ENCODE data around the gene TAF11L11.
"Not testable (repeated sequence)": the region's sequence is repeated elsewhere in the genome, so short reads cannot be mapped to it uniquely, and the experiment has no call there.

TAF11L11 gene

DNA sequence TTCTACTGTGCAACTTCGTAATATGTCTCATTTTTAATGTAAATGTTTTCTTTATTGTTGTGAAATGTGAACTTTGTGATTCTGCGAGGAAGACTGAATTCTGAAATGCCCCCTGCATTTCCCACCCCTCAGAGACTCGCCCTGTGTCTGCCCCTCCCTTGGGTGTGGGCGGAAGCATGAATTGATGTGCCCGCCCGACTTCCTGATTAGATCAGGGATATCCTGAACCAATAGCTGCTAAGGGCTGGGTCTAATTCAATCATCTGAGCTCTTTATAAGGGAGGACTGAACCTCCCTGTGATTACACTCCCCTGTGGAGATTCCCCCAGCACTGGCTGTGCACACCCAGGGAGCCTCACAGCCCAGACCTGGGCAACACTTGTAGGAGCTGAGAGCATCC is at the start of gene TAF11L11:
Gene TAF11L11 (plus strand): TSS at position 304 of the 400 bp plus-strand sequence.
- not testable (repeated sequence) for DNase-seq

DNA sequence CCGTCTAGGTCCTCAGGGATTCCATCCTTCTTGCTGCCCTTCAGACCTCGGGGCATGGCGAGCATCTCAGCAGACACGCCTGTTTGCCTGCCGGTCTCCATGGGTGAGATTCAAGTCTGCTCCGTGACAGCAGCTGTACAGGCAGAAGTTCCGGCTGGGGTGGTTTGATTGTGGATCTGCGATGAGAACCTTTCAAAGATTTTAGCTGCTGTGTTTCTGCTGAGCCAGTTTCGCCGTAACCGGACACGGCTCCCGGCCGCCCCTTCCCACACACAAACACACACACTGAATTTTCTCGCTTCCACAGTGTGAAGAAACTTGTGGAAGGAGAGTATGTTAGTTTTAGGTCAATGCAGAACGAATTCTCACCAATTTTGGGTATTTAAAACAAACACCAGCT is 18.3 kb upstream of the TAF11L11 start, which contains the start of gene TAF11L7:
Gene TAF11L7 (minus strand): TSS at position 101 of the 400 bp plus-strand sequence.
- DNase-seq = not testable (repeated sequence)

DNA sequence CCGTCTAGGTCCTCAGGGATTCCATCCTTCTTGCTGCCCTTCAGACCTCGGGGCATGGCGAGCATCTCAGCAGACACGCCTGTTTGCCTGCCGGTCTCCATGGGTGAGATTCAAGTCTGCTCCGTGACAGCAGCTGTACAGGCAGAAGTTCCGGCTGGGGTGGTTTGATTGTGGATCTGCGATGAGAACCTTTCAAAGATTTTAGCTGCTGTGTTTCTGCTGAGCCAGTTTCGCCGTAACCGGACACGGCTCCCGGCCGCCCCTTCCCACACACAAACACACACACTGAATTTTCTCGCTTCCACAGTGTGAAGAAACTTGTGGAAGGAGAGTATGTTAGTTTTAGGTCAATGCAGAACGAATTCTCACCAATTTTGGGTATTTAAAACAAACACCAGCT is 13.1 kb upstream of the TAF11L11 start, which contains the start of gene TAF11L8:
Gene TAF11L8 (minus strand): TSS at position 101 of the 400 bp plus-strand sequence.
- DNase-seq = not testable (repeated sequence)

DNA sequence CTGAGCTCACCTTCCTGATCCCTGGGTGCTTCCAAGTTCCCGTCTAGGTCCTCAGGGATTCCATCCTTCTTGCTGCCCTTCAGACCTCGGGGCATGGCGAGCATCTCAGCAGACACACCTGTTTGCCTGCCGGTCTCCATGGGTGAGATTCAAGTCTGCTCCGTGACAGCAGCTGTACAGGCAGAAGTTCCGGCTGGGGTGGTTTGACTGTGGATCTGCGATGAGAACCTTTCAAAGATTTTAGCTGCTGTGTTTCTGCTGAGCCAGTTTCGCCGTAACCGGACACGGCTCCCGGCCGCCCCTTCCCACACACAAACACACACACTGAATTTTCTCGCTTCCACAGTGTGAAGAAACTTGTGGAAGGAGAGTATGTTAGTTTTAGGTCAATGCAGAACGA is 9.7 kb upstream of the TAF11L11 start, which contains the start of gene TAF11L9:
Gene TAF11L9 (minus strand): TSS at position 140 of the 400 bp plus-strand sequence.
- not testable (repeated sequence) for DNase-seq

DNA sequence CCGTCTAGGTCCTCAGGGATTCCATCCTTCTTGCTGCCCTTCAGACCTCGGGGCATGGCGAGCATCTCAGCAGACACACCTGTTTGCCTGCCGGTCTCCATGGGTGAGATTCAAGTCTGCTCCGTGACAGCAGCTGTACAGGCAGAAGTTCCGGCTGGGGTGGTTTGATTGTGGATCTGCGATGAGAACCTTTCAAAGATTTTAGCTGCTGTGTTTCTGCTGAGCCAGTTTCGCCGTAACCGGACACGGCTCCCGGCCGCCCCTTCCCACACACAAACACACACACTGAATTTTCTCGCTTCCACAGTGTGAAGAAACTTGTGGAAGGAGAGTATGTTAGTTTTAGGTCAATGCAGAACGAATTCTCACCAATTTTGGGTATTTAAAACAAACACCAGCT is 6.3 kb upstream of the TAF11L11 start, which contains the start of gene TAF11L10:
Gene TAF11L10 (minus strand): TSS at position 101 of the 400 bp plus-strand sequence.
- DNase-seq = not testable (repeated sequence)

DNA sequence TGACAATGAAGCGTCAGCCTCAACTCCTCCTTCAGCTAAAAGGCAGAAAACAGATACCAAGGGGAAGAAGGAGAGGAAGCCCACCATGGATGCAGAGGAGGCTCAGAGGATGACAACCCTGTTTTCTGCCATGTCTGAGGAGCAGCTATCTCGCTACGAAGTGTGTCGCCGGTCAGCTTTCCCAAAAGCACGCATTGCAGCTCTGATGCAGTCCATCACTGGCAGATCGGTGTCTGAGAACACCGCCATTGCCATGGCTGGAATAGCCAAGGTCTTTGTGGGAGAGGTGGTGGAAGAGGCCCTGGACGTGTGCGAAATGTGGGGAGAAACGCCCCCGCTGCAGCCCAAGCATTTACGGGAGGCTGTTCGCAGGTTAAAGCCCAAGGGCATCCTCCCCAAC is 968 bp downstream of the TAF11L11 start:
- DNase-seq = no peak

DNA sequence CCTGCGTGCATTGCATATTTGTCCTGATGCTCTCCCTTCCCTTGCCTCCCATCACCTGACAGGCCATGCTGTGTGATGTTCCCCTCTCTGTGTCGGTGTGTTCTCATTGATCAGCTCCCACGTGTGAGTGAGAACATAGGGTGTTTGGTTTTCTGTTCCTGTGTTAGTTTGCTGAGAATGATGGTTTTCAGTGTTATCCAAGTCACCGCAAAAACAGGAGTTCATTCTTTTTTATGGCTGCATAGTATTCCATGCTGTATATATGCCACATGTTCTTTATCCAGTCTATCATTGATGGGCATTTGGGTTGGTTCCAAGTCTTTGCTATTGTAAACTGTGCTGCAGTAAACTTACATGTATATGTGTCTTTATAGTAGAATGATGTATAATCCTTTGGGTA is 3.5 kb downstream of the TAF11L11 start:
- DNase-seq = not testable (repeated sequence)

DNA sequence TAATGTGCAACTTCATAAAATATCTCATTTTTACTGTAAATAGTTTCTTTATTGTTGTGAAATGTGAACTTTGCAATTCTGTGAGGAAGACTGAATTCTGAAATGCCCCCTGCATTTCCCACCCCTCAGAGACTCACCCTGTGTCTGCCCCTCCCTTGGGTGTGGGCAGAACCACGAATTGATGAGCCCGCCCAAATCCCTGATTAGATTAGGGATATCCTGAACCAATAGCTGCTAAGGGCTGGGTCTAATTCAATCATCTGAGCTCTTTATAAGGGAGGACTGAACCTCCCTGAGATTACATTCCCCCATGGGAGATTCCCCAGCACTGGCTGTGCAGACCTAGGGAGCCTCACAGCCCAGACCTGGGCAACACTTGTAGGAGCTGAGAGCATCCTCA is 6.1 kb downstream of the TAF11L11 start, which contains the start of gene TAF11L12:
Gene TAF11L12 (plus strand): TSS at position 301 of the 400 bp plus-strand sequence.
- DNase-seq = not testable (repeated sequence)

DNA sequence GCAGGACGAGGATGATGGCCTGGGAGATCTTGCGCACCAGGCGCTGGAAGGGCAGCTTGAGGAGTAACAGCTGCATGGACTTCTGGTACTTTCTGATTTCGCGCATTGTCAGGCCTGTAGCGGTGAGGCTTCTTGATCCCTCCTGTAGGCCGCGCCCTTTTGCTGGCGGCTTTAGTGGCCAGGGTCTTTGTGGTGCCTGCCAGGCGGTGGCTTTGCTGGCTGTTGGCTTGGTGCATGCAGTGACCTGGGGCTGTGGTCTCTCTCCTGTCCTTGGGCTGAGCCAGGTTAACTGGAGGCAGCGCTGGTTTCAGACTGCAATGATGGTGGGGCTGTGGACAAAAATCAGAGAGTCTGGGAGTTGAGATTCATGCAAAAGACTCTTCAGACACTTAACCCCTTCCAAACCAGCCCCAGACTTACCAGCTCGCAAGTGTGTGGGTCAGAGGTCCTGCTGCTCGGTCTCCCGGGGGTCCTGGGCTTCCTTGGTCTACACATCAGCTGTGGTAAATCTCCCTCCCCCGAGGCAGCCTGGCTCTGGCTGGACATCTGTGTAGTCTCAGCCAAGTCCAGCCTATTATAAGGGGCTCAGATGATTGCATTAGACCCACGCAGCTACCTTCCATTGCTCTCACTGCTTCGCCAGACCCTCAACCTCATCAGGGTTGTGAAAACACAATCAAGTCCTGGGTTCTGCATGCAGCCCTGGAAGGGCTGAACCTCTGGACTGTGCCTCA is 11.1 kb downstream of the TAF11L11 start:
- DNase-seq = no peak

DNA sequence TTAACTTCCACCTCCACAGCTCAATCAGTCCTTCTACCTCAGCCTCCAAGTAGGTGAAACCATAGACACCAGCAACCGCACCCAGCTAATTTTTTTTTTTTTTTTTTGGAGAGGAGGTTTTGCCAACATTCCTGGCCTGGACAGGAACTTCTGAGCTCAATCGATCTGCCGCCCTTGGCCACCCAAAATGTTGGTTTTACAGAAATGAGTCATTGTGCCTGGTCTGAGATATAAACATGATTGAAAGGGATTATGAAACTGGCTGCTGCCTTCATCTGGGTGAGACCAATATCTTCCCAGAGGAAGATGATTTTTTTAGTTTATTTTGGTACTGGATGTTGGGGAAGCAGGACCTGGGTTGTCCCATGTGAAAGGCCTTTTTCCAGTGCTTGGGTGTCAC is 15.4 kb downstream of the TAF11L11 start:
- no peak for DNase-seq

DNA sequence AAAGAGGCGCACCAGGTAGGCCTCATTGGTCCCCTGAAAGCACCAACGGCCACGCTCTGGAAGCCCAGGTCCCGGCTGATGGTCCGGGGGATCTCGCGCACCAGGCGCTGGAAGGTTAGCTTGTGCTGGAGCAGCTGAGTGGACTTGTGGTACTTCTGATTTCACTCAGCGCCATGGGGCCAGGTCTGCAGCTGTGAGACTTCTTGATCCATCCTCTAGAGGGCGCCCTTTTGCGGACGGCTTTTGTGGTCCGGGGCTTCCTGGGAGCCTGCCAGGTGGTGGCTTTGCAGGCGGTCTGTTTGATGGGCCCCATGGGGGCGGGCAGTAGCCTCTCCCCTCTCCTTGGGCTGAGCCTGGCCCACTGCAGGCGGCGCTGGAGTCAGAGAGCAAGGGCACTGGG is 16.6 kb downstream of the TAF11L11 start:
- no peak for DNase-seq

DNA sequence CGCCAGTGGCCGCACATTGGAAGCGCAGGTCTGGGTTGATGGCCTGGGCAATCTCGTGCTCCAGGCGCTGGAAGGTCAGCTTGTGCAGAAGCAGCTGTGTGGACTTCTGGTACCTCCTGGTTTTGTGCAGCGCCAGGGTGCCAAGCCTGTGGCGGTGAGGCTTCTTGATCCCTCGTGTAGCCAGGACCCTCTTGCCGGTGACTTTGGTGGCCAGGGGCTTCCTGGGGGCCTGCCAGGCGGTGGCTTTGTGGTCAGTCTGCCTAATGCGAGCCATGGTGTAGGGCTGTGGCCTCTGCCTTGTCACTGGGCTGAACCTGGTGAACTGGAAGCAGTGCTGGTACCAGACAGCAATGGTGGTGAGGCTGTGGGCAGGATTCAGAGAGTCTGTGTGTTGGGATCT is 21.7 kb downstream of the TAF11L11 start:
- DNase-seq = no peak

DNA sequence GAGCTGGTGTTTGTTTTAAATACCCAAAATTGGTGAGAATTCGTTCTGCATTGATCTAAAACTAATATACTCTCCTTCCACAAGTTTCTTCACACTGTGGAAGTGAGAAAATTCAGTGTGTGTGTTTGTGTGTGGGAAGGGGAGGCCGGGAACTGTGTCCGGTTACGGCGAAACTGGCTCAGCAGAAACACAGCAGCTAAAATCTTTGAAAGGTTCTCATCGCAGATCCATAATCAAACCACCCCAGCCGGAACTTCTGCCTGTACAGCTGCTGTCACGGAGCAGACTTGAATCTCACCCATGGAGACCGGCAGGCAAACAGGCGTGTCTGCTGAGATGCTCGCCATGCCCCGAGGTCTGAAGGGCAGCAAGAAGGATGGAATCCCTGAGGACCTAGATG is 27.8 kb downstream of the TAF11L11 start, which contains the start of gene TAF11L13:
Gene TAF11L13 (plus strand): TSS at position 301 of the 400 bp plus-strand sequence.
- not testable (repeated sequence) for DNase-seq

DNA sequence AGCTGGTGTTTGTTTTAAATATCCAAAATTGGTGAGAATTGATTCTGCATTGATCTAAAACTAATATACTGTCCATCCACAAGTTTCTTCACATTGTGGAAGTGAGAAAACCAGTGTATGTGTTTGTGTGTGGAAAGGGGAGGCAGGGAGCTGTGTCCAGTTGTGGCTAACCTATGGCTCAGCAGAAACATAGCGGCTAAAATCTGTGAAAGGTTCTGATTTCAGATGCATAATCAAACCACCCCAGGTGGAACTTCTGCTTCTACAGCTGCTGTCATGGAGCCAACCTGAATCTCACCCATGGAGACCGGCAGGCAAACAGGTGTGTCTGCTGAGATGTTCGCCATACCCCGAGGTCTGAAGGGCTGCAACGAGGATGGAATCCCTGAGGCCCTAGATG is 30.2 kb downstream of the TAF11L11 start, which contains the start of gene TAF11L14:
Gene TAF11L14 (plus strand): TSS at position 301 of the 400 bp plus-strand sequence.
- no peak for DNase-seq

DNA sequence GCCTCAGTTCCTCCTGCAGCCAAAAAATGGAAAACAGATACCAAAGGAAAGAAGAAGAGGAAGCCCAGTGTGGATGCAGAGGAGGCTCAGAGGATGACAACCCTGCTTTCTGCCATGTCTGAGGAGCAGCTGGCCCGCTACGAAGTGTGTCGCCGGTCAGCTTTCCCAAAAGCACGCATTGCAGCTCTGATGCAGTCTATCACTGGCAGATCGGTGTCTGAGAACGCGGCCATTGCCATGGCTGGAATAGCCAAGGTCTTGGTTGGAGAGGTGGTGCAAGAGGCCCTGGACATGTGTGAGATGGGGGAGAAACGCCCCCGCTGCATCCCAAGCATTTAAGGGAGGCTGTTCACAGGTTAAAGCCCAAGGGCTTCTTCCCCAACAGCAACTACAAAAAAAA is 45.2 kb downstream of the TAF11L11 start:
- not testable (repeated sequence) for DNase-seq

DNA sequence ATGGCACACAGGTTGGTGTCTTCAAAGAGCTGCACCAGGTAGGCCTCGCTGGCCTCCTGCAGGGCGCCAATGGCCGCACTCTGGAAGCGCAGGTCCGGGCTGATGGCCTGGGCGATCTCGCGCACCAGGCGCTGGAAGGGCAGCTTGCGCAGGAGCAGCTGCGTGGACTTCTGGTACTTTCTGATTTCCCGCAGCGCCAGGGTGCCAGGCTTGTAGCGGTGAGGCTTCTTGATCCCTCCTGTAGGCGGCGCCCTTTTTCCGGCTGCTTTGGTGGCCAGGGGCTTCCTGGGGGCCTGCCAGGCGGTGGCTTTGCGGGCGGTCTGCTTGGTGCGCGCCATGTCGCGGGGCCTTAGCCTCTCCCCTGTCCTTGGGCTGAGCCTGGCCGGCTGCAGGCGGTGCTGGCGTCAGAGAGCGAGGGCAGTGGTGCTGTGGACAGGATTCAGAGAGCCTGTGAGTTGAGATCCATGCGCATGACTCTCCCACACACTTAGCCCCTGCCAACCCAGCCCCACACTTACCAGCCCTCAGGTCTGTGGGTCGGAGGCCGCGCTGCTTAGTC is 51.3 kb downstream of the TAF11L11 start:
- not testable (repeated sequence) for DNase-seq
